HEK293T (cell line): ENCODE results near the gene ANXA11.

ENCODE experiments used
- ARNT ChIP-seq: fragments of 450-650 bp; IDR thresholded peaks from 2 replicates; pipeline ENCODE4 v1.6.1; 2017; ENCODE audit warnings: mild to moderate bottlenecking
- BHLHE40 ChIP-seq: fragments of 450-650 bp; IDR thresholded peaks from 2 replicates; pipeline ENCODE4 v1.6.1; 2016; ENCODE audit warnings: mild to moderate bottlenecking, moderate library complexity, borderline replicate concordance
- FOXA1 ChIP-seq: fragments of 450-650 bp; IDR thresholded peaks from 2 replicates; pipeline ENCODE4 v1.6.1; 2016; ENCODE audit warnings: mild to moderate bottlenecking
- FOXK2 ChIP-seq: fragments of 450-650 bp; IDR thresholded peaks from 2 replicates; pipeline ENCODE4 v1.6.1; 2016; ENCODE audit warnings: mild to moderate bottlenecking
- FOXM1 ChIP-seq: fragments of 450-650 bp; IDR thresholded peaks from 2 replicates; pipeline ENCODE4 v1.6.1; 2017; ENCODE audit warnings: mild to moderate bottlenecking, borderline replicate concordance
- L3MBTL2 ChIP-seq: fragments of 450-650 bp; conservative IDR thresholded peaks from 2 replicates; pipeline ENCODE4 v1.6.1; 2016; ENCODE audit warnings: mild to moderate bottlenecking
- LEF1 ChIP-seq: fragments of 450-650 bp; IDR thresholded peaks from 2 replicates; pipeline ENCODE4 v1.6.1; 2017; ENCODE audit warnings: mild to moderate bottlenecking, borderline replicate concordance
- NFRKB ChIP-seq: fragments of 450-650 bp; IDR thresholded peaks from 2 replicates; pipeline ENCODE4 v1.6.1; 2016; ENCODE audit warnings: mild to moderate bottlenecking, moderate library complexity
- SUZ12 ChIP-seq: fragments of 450-650 bp; IDR thresholded peaks from 2 replicates; pipeline ENCODE4 v1.6.1; 2016; ENCODE audit warnings: mild to moderate bottlenecking
- ZNF384 ChIP-seq: fragments of 450-650 bp; IDR thresholded peaks from 2 replicates; pipeline ENCODE4 v1.6.1; 2016

DNA sequence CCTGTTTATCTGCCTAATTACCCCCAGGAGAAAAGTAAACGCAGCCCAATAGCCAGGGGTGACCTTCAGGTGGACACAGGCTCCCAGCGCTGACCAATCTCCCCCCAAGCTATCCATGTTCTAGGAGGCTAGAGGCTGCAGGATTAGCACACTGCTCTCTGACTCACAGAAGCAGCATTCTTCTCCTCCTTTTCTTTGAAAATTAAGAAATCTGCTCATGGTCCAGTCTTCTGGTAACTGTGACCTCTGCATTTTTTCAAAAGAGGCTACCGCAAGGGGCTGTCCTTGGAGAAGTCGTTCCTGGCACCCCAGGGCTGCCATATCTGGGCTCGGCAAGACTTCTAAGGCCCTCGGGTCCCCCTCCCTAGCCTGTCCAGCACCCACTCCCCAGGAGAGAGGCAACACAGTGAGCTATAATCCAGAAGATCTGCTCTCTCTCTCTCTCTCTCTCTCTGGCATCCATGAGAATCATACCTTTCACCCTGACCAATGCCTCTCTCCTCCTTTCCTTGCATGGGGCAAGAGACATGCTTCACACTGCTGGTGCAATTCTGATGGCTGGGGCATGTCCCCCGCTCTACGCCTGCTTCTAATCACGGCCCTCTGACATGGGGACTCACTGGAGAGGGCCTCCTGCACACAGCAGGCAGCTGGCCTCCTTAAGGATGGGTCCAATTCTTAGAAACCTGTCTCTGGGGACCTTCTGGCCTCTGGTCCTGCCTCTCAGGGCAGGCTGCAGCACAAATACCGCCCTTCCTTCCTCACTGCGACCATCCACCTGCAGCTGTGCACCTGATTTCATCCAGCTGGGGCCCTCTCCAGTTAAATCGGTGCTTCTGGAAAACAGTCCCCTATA is 27.3 kb downstream of the ANXA11 start:
- TF ChIP-seq FOXK2 (no peak), FOXM1 (no peak), BHLHE40 (no peak), NFRKB (no peak), LEF1 (no peak), FOXA1 (no peak), ZNF384 (no peak), ARNT (no peak), L3MBTL2 (no peak), SUZ12 (no peak)
